Adipocyte (in vitro differentiated cells): ENCODE results near the gene TRPC4.

ENCODE experiments used
- DNase-seq: peaks from one replicate; pipeline ENCODE4 v3.0.0-alpha.2; 2015; ENCODE audit warnings: low read depth
- H3K27me3 ChIP-seq: replicated peaks from 2 replicates; pipeline ENCODE4 v1.7.0; 2013; ENCODE audit warnings: mild to moderate bottlenecking, low read length, moderate library complexity; ENCODE audit not compliant: control insufficient read depth, insufficient read depth
- H3K36me3 ChIP-seq: 2 replicates; pipeline ENCODE4 v1.7.0; 2013; ENCODE audit warnings: low read length, mild to moderate bottlenecking, moderate library complexity; ENCODE audit not compliant: control insufficient read depth, insufficient read depth, severe bottlenecking
- H3K4me1 ChIP-seq: 2 replicates; pipeline ENCODE4 v1.7.0; 2013; ENCODE audit warnings: mild to moderate bottlenecking, low read length, moderate library complexity; ENCODE audit not compliant: control insufficient read depth, insufficient read depth
- H3K4me3 ChIP-seq: 2 replicates; pipeline ENCODE4 v1.7.0; 2013; ENCODE audit warnings: mild to moderate bottlenecking, low read length, moderate library complexity
- H3K9ac ChIP-seq: 2 replicates; pipeline ENCODE4 v1.7.0; 2013; ENCODE audit warnings: mild to moderate bottlenecking, low read length, moderate library complexity
- H3K9me3 ChIP-seq: 2 replicates; pipeline ENCODE4 v1.7.0; 2013; ENCODE audit warnings: mild to moderate bottlenecking, low read length, moderate library complexity; ENCODE audit not compliant: control insufficient read depth

TRPC4 gene

DNA sequence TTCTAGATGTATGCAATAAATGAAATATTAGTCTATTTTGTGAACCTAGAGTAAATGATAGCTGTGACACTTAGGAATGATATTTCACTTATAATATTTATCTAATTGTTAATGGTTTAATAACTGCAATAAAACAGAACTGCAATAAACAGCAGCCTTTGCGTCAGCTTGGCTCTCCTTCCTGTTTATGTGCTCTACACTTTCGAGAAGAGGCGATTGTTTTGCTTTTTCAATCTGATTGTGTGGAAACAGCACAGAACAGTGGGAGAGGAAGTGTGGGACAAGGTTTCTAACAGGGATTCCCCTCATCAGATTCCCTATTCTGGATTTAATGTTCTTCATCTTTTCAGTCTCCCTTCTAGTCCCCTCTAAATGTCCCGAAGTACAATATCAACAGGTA is 17.3 kb upstream of the TRPC4 start:
- DNase-seq: no peak

DNA sequence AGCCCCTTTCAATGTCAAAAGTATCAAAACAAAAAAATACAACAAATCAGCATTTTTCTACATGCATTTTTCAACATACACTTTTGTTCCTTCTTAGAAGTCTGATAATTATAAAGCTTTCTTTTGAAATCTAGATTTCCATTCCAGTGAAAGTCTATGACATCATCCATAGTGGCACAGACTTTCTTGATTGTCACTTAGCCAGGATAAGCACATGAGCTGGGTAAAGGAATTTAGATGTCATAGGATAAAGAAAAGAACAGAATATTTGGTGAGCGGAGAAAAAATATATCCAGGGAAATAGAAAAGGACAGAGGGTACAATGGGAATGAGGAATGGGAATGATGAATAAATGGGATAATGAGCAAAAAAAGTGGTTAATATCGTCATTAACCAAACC is 15.1 kb upstream of the TRPC4 start:
- H3K27me3 ChIP-seq: no peaks in the 10 kb centered on the region
- peaks cover 14% of the 10 kb centered on the region for H3K4me1 ChIP-seq
- H3K4me3 ChIP-seq: no peak overlapping the region
- H3K9ac ChIP-seq: no peak overlapping the region
- no peaks in the 10 kb centered on the region for H3K36me3 ChIP-seq
- DNase-seq: peak; percentile 32
- H3K9me3 ChIP-seq: no peaks in the 10 kb centered on the region

More for the DNA sequence above, 17.3 kb upstream of the TRPC4 start:
- H3K9ac ChIP-seq: no peak overlapping the region
- no peaks in the 10 kb centered on the region for H3K36me3 ChIP-seq
- H3K4me3 ChIP-seq: no peak overlapping the region
- H3K27me3 ChIP-seq: no peaks in the 10 kb centered on the region
- peaks cover 14% of the 10 kb centered on the region for H3K4me1 ChIP-seq
- no peaks in the 10 kb centered on the region for H3K9me3 ChIP-seq

DNA sequence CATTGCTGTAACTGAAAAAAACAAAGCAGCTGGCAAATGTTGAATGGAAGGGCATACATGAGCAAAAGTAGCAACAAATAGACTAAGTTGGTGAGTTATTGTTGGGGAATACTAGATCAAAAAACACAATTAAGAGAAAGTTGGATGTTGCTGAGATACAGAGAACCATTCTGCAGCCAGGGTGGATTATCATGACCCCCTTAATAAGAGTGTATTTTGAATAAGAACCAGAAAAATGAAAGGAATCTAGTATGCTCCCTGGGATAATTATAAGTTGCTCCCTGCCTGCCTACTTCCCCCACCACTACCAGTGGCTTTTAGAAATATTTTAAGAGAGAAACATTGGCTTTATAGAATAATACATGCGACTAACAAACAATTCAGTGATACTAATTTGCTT is 14.5 kb upstream of the TRPC4 start:
- Histone ChIP-seq H3K9me3 (no peaks in the 10 kb centered on the region), H3K36me3 (no peaks in the 10 kb centered on the region), H3K4me1 (peaks cover 14% of the 10 kb centered on the region), H3K27me3 (no peaks in the 10 kb centered on the region), H3K9ac (no peak overlapping the region), H3K4me3 (no peak overlapping the region)
- no peak for DNase-seq

DNA sequence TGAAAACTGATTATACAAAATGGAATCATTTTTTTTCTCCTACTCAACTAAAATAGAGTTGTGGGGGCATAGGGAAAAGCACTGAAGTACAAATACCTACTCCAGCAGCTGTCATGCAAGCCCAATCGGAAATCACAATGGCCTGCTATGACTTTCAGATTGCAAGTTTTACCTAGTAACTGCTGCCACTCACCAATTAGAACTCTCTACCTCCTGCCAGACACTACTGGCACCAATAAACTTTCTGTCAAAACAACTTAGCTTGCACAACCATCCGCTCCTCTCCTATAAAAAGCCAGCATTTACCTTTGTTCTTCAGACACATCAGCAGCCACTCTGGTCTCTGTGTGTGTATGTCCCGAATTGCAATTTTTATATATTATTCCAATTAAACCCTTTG is 9.3 kb upstream of the TRPC4 start:
- DNase-seq: no peak
- Histone ChIP-seq H3K4me3 (no peak overlapping the region), H3K36me3 (no peaks in the 10 kb centered on the region), H3K27me3 (no peaks in the 10 kb centered on the region), H3K9ac (no peak overlapping the region), H3K4me1 (peaks cover 22% of the 10 kb centered on the region), H3K9me3 (no peaks in the 10 kb centered on the region)

DNA sequence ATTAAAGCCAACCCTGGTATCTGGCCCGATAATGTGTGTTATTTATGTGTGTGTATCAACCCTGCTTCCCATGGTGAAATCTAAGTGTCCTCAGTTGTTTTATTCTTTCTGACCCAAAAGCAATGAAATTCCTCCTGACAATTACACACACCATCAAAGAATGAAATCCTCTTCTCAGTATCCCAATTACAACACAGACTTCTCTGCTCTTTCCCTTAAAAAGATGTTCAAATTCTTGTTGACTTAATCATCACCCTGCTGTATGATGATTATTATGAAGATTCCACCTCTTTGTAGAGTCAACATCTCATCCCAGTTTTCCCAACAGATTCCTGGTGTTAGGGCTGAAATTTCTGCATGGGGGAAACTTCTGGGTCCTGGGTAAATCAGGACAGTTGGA is 8.9 kb upstream of the TRPC4 start:
- H3K36me3 ChIP-seq: no peaks in the 10 kb centered on the region
- peaks cover 21% of the 10 kb centered on the region for H3K4me1 ChIP-seq
- DNase-seq: peak; percentile 20
- H3K27me3 ChIP-seq: no peaks in the 10 kb centered on the region
- H3K9ac ChIP-seq: no peak overlapping the region
- no peak overlapping the region for H3K4me3 ChIP-seq
- H3K9me3 ChIP-seq: no peaks in the 10 kb centered on the region

DNA sequence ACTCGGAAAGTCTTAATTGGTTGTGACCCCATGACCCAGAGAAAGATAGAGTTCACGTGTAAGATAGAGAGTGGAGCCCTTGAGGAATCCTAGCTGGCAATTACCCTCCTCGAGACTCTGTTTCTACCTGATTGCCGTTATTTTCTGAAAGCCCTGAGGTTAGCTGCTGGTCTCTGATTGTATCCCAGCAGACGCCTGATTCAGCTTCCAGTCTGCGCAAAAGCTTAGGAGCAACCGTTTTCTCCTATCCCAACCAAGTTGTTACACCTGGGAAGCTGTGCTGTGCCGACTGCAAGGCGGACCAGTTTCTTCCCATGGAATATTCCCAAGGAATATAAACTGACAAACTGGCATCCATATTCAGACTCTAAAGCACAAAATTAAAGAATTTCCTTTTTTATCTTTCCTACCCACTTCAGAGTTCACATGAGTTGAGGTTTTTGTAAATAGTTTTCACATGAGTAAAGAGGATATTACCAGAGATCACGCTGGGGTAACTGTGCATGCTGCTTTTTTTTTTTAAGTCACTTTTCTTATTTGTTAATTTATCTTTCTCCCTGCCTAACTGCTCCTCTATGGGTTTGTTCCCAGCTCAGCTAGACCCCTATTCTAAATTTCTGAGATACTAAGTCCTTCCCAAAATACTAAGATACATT is 1.5 kb upstream of the TRPC4 start:
- no peak overlapping the region for H3K9ac ChIP-seq
- H3K4me3 ChIP-seq: peak overlapping the region; percentile 91
- DNase-seq: peak; percentile 64
- no peaks in the 10 kb centered on the region for H3K36me3 ChIP-seq
- H3K9me3 ChIP-seq: no peaks in the 10 kb centered on the region
- peaks cover 18% of the 10 kb centered on the region for H3K4me1 ChIP-seq
- H3K27me3 ChIP-seq: no peaks in the 10 kb centered on the region

DNA sequence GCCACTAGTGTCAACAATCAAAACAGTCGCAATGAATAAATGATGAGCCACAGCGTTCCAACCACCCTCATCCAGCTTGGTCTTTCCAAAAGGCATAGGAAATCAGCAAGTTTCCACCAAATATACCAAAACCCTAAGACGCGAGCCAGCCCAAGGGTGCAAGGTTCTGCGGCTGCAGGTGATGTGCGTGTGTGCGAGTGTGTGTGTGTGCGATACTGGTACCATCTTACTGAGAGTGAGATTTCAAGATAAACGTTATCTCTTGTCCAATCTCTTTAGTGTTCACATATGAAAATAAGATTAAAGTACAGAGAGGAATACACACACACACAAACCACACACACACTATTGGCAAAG is 895 bp upstream of the TRPC4 start:
- Histone ChIP-seq H3K4me1 (peaks cover 18% of the 10 kb centered on the region), H3K27me3 (no peaks in the 10 kb centered on the region), H3K4me3 (peak overlapping the region; percentile 91), H3K36me3 (no peaks in the 10 kb centered on the region), H3K9ac (peak overlapping the region; percentile 73), H3K9me3 (no peaks in the 10 kb centered on the region)
- no peak for DNase-seq

DNA sequence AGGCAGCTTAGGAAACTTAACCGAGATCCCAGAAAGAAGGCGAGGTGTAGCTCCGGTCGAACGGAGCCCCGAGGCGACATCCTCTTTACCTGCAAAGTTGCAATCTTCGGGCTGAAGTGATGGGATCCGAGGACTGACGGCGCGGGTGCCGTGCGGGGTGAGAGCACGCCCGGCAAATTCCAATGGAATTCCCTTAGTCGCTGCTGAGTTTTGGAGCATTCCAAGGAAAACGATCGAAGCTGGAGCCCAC is 141 bp downstream of the TRPC4 start:
- DNase-seq: no peak
- H3K27me3 ChIP-seq: no peaks in the 10 kb centered on the region
- H3K4me3 ChIP-seq: peak overlapping the region; percentile 91
- peak overlapping the region; percentile 73 for H3K9ac ChIP-seq
- peaks cover 18% of the 10 kb centered on the region for H3K4me1 ChIP-seq
- H3K36me3 ChIP-seq: no peaks in the 10 kb centered on the region
- no peaks in the 10 kb centered on the region for H3K9me3 ChIP-seq

DNA sequence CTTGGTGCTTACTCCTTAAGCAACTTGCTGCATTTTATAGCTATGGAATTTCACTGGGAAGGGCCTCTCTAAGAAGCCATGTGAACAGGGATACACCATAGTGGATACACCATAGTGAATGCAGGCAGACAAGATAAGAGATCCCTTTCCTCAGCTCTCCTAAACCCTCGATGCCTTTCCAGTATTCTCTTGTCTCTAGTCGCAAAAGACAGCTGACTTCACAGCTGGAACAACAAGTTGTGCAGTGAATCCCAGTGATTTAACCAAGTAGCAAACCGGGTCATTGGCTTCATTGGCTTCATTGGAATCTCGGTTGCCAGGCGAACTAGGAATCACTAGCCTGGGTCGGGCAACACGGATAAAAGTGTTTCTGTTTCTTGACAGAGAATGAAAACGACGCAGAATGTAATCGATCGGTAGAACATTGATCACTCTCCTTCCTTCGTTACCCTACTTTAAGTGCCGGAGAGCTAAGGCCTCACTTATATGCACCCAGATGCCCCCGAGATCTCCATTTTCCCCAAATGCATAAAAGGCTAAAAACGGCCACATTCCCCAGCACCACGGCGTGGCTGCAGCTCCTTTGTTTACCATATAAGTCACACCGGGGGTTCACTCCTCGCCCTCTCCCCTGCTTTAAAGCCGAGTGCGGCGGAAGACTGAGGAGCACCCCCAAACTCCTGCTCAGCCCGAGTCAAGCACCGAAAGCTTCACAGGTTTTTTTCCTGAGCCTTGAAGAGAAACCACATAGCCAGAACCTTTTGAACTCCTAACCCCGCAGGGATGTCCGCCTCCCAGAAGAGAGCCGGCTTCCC is 674 bp downstream of the TRPC4 start:
- H3K4me3 ChIP-seq: peak overlapping the region; percentile 91
- peak overlapping the region; percentile 73 for H3K9ac ChIP-seq
- H3K36me3 ChIP-seq: no peaks in the 10 kb centered on the region
- H3K27me3 ChIP-seq: no peaks in the 10 kb centered on the region
- peaks cover 18% of the 10 kb centered on the region for H3K4me1 ChIP-seq
- peak; percentile 41 for DNase-seq
- H3K9me3 ChIP-seq: no peaks in the 10 kb centered on the region

DNA sequence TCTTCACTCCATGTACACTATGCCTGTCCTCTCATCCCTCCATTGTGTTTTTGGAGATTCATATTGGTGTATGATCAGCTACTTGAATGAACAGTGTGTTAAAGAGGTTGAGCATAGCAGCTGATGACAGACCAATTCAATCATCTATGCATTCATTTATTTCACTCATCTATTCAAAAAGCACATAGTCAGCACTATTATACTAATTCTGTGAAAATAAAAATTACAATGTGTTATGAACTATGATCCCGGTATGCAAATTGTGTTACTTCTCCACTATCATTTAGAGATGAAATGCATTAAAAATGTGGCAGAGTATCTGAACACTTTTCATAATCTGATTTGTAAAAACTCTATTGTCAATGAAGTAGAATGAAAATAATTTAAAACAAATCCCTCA is 5.9 kb downstream of the TRPC4 start:
- Histone ChIP-seq H3K4me3 (no peak overlapping the region), H3K36me3 (no peaks in the 10 kb centered on the region), H3K9ac (no peak overlapping the region), H3K4me1 (no peaks in the 10 kb centered on the region), H3K9me3 (no peaks in the 10 kb centered on the region), H3K27me3 (no peaks in the 10 kb centered on the region)
- no peak for DNase-seq

DNA sequence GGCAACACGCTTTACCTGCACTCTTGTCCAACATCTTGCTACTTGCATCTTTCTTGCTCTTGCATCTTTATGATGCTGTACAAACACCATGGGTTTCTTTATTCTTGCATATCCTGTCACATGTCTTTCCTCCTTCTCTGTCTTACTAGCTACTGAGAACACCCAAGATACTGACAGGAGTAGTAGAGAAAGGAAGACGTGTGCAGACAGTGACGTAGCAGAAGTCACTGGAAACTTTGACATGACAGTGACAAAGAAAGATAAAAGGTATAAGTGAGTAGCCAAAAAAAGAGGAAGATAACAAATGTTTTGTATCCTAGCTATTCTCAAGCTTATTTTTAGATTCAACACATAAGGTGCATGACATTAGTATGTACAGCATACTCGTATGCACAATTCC is 34.2 kb downstream of the TRPC4 start:
- Histone ChIP-seq H3K9ac (no peak overlapping the region), H3K9me3 (no peaks in the 10 kb centered on the region), H3K4me3 (no peak overlapping the region), H3K27me3 (no peaks in the 10 kb centered on the region), H3K4me1 (no peaks in the 10 kb centered on the region), H3K36me3 (no peaks in the 10 kb centered on the region)
- DNase-seq: no peak

DNA sequence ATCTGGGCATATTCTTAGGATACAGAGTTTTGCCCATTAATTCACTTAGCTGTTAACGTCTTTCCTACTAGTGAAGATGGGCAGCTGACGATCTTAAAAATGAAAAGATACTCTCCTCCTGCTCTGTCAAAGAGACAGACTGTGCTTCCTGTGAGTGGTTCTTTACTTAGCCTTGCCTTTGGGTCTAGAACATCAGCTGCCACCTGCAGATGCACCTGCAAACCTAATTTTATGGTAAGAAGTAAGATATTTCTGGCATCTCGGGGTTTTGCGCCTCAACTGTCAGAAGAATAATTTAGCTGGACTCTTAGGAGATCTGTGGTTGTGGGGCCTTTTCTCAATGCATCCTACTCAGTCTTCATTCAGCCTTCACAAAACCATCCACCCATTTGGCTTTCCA is 36.2 kb downstream of the TRPC4 start:
- H3K9me3 ChIP-seq: no peaks in the 10 kb centered on the region
- no peak overlapping the region for H3K9ac ChIP-seq
- H3K27me3 ChIP-seq: no peaks in the 10 kb centered on the region
- H3K4me3 ChIP-seq: no peak overlapping the region
- no peaks in the 10 kb centered on the region for H3K4me1 ChIP-seq
- H3K36me3 ChIP-seq: no peaks in the 10 kb centered on the region
- no peak for DNase-seq
